GM18873 (cell line): Measurements from ENCODE around the gene PHLDB1.
"Not testable (repeated sequence)": the region's sequence is repeated elsewhere in the genome, so short reads cannot be mapped to it uniquely, and the experiment has no call there.

Experiments
- ATAC-seq: cut with Tn5 transposase; IDR thresholded peaks from one replicate; pipeline ENCODE4 v1.9.1; 2021; ENCODE audit warnings: mild to moderate bottlenecking, moderate library complexity, moderate number of reproducible peaks; ENCODE audit not compliant: unreplicated experiment, low FRiP score

PHLDB1 gene

GRCh38 chr11:118657709-118658428, 50.5 kb downstream of the PHLDB1 start:
- ATAC-seq = no peak

GRCh38 chr11:118658429-118659313, 51.3 kb downstream of the PHLDB1 start:
- ATAC-seq = no peak

GRCh38 chr11:118659314-118659952, 52.0 kb downstream of the PHLDB1 start:
- no peak for ATAC-seq

GRCh38 chr11:118659953-118660680, 52.7 kb downstream of the PHLDB1 start:
- no peak for ATAC-seq

- no peak for ATAC-seq
Observed at GRCh38 chr11:118660681-118661424, 53.4 kb downstream of the PHLDB1 start.

GRCh38 chr11:118661425-118662301, 54.2 kb downstream of the PHLDB1 start:
- no peak for ATAC-seq

GRCh38 chr11:118662401-118663271, 55.2 kb downstream of the PHLDB1 start:
- no peak for ATAC-seq

- ATAC-seq = no peak
Observed at GRCh38 chr11:118663381-118663780, 56.0 kb downstream of the PHLDB1 start.

GRCh38 chr11:118663902-118664301, 56.5 kb downstream of the PHLDB1 start:
- no peak for ATAC-seq

GRCh38 chr11:118666371-118666770, 59.0 kb downstream of the PHLDB1 start:
- ATAC-seq = no peak

GRCh38 chr11:118670063-118670462, 62.6 kb downstream of the PHLDB1 start:
- ATAC-seq = no peak

- no peak for ATAC-seq
Observed at GRCh38 chr11:118671254-118671653, 63.8 kb downstream of the PHLDB1 start.

GRCh38 chr11:118672846-118673245, 65.4 kb downstream of the PHLDB1 start:
- ATAC-seq = no peak

- ATAC-seq = no peak
Observed at GRCh38 chr11:118673361-118674081, 66.1 kb downstream of the PHLDB1 start.

GRCh38 chr11:118674082-118674435, 66.6 kb downstream of the PHLDB1 start:
- ATAC-seq = no peak

- ATAC-seq = no peak
Observed at GRCh38 chr11:118677977-118678376, 70.6 kb downstream of the PHLDB1 start.

- not testable (repeated sequence) for ATAC-seq
Observed at GRCh38 chr11:118678908-118679307, 71.5 kb downstream of the PHLDB1 start.
